K562 (cell line): ENCODE results near the gene CEP128.

ENCODE experiments used
- CBX5 ChIP-seq: IDR thresholded peaks from 2 replicates; pipeline ENCODE4 v1.6.1; 2014; ENCODE audit warnings: low read depth, borderline replicate concordance
- ELF1 ChIP-seq: fragments of 200-800 bp; sonication (Bioruptor generic); IDR thresholded peaks from 2 replicates; pipeline ENCODE4 v1.6.1; 2016; ENCODE audit warnings: missing genetic modification characterization, missing compliant biosample characterization
- EP300 ChIP-seq: IDR thresholded peaks from 2 replicates; pipeline ENCODE4 v1.6.1; 2012; ENCODE audit warnings: low read length, improper control_type of control experiment
- HMG20B ChIP-seq: fragments of 250-450 bp; sonication (Bioruptor Pico); IDR thresholded peaks from 2 replicates; pipeline ENCODE4 v1.5.0; 2021; ENCODE audit warnings: mild to moderate bottlenecking
- KDM1A ChIP-seq, 2 experiments: fragments of 450-650 bp; IDR thresholded peaks; 2 replicates each; pipeline ENCODE4 v1.6.1; 2016; ENCODE audit warnings: mild to moderate bottlenecking in 2 of 2
- NBN ChIP-seq: fragments of 450-650 bp; IDR thresholded peaks from 2 replicates; pipeline ENCODE4 v1.6.1; 2016; ENCODE audit warnings: low read depth, mild to moderate bottlenecking
- POLR2A ChIP-seq: fragments of 450-650 bp; conservative IDR thresholded peaks from 2 replicates; pipeline ENCODE4 v1.6.1; 2016
- RAD21 ChIP-seq, 2 experiments: fragments of 250-450 bp in 1 of 2; fragments of 450-650 bp in 1 of 2; sonication (Bioruptor Pico) in 1 of 2; formaldehyde crosslinking in 1 of 2; IDR thresholded peaks in 1 of 2; conservative IDR thresholded peaks in 1 of 2; 2 replicates each; pipeline versions ENCODE4 v1.4.0 to v1.8.0; 2020 to 2022; ENCODE audit warnings: mild to moderate bottlenecking in 2 of 2, moderate library complexity in 1 of 2
- SMARCA5 ChIP-seq: fragments of 450-650 bp; IDR thresholded peaks from 2 replicates; pipeline ENCODE4 v1.6.1; 2016
- SREBF2 ChIP-seq: sonication (generic); formaldehyde crosslinking; IDR thresholded peaks from 2 replicates; pipeline ENCODE4 v1.4.0; 2020; ENCODE audit warnings: mild to moderate bottlenecking, missing genetic modification reagents
- XRCC3 ChIP-seq: fragments of 450-650 bp; IDR thresholded peaks from 2 replicates; pipeline ENCODE4 v1.6.1; 2017; ENCODE audit warnings: mild to moderate bottlenecking, moderate library complexity
- ZNF175 ChIP-seq: fragments of 200-800 bp; sonication (Bioruptor generic); IDR thresholded peaks from 2 replicates; pipeline ENCODE4 v1.6.1; 2016; ENCODE audit warnings: low read depth, mild to moderate bottlenecking, missing genetic modification characterization, missing compliant biosample characterization
- TF ChIP-seq, protein P1 (sequence below): fragments of 450-650 bp; formaldehyde crosslinking; IDR thresholded peaks from 2 replicates; pipeline ENCODE4 v1.4.0; 2020; ENCODE audit warnings: mild to moderate bottlenecking, moderate library complexity

DNA sequence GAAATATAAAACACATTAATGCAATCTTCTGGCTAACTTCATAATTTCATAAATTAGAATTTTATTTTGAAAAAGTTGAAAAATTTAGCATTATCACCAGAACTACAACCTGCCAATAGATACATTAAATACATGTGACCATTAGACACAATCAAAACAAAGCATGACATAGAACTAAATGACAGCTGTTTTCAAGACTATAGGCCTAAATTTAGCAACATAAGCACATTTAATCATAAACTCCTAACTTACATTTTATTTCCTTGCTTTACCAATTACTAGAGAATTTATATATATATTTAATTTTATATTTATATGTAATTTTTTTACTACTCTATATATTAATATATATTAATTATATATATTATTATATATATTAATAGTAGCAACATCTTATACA, 165.4 kb downstream of the CEP128 start:
- no peak for TF ChIP-seq HMG20B (CRISPR knock-in tag)
- TF ChIP-seq SREBF2 (CRISPR knock-in tag): no peak
- no peak for TF ChIP-seq EP300
- TF ChIP-seq RAD21 (CRISPR knock-in tag; conservative IDR thresholded peaks at IDR 0.05 in 1 of 2, IDR thresholded peaks at IDR 0.05 in 1 of 2): no peak
- no peak for TF ChIP-seq CBX5
- TF ChIP-seq, protein P1, sequence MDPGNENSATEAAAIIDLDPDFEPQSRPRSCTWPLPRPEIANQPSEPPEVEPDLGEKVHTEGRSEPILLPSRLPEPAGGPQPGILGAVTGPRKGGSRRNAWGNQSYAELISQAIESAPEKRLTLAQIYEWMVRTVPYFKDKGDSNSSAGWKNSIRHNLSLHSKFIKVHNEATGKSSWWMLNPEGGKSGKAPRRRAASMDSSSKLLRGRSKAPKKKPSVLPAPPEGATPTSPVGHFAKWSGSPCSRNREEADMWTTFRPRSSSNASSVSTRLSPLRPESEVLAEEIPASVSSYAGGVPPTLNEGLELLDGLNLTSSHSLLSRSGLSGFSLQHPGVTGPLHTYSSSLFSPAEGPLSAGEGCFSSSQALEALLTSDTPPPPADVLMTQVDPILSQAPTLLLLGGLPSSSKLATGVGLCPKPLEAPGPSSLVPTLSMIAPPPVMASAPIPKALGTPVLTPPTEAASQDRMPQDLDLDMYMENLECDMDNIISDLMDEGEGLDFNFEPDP: no peak
- no peak for TF ChIP-seq ZNF175 (CRISPR knock-in tag)
- TF ChIP-seq POLR2A: no peak
- no peak for TF ChIP-seq NBN
- no peak for TF ChIP-seq SMARCA5
- TF ChIP-seq KDM1A (IDR thresholded peaks at IDR 0.05): no peak
- no peak for TF ChIP-seq ELF1 (tag)
- no peak for TF ChIP-seq XRCC3
